Anterior cingulate cortex (tissue), 58 donors: ENCODE data around the gene GTF3C2.

Experiments used
- DNase-seq, 58 donors: peaks; one replicate each; lab custom pipeline; 2025; lab: John Stamatoyannopoulos, UW

The GTF3C2 gene

GRCh38 chr2:27356382-27357181 is at the start of gene GTF3C2:
Gene GTF3C2, minus strand, starts transcription at chr2:27356764. Its CDS starts 13,210 bp downstream, at chr2:27343554.
- peak; percentile 77 to 100 (median 96) for DNase-seq

DNA sequence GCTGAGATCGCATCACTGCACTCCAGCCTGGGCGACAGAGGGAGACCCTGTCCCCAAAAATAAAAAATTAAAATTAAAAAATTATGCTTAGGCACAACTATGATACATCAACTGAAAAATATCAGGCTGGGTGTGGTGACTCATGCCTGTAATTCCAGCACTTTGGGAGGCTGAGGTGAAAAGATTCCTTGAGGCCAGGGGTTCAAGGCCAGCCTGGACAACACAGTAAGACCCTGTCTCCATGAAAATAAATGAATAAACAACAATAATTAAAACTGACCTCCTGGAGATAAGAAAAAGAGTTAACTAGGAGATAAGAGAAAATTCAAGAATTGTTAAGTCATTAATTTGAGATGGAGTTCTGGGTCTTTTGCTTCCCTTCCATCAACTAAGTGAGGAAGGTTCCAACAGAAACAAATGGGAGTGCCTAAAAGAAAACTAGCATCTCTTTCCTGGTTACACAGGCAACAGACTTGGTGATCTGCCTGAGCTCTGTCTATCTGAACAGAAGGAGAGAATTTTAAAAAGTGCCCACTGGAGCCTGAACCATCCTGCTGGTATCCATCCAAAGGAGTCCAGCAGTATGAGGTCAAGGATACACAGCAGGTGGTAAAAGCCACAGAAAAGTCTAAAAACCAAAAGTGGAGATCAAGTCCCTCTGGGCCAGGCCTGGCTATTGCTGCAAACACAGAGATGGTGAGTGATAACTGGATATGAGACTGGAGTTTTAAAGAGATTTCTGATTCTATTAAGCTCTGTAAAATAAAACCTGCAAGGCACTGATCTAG is 44.0 kb upstream of the GTF3C2 start:
- DNase-seq = no peak

- DNase-seq = no peak
Measured at GRCh38 chr2:27398962-27399361, 42.4 kb upstream of the GTF3C2 start.

DNA sequence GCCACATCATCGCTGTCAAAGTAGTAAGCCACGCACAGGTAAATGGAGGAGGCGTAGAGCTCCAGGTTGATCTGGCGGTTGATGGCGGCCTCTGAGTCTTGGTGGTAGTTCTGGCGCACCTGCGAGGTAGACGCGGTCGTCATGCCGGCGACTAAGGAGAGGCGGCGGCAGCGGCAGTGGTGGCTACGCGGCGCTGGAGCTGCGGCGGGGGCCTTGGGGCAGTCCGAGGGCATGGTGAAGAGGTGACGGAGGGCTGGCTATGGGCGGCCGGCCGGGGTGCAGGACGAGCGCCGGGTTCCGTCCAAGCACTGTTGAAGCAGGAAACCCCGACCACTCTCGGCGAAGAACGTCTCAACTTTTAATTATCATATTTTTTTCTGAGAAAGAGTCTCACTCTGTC is 36.7 kb upstream of the GTF3C2 start:
- DNase-seq = no peak

DNA sequence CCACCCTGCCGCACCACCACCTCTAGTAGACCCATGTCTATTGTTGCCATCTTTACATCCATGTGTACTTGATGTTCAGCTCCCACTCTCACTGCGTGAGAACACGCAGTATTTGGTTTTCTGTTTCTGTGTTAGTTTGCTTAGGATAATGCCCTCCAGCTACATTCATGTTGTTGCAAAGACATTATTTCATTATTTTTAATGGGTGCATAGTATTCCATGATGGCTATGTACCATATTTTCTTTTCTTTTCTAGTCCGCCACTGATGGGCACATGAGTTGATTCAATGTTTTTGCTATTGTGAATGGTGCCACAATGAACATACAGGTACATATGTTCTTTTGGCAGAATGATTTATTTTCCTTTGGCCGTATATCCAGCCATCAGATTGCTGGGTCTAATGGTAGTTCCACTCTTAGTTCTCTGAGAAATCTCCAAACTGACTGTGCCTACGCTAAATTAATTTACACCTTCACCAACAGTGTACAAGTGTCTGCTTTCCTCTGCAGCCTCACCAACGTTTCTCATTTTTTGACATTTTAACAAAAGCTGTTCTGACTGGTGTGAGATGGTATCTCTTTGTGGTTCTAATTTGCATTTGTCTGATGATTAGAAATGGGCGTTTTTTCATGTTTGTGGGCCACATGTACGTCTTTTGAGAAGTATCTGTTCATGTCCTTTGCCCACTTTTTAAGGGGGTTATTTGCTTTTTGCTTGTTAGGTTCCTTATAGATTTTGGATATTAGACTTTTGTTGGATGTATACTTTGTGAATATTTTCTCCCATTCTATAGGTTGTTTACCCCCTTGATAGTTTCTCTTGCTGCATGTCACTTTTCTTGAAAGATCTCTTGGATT is 34.5 kb upstream of the GTF3C2 start:
- no peak for DNase-seq

DNA sequence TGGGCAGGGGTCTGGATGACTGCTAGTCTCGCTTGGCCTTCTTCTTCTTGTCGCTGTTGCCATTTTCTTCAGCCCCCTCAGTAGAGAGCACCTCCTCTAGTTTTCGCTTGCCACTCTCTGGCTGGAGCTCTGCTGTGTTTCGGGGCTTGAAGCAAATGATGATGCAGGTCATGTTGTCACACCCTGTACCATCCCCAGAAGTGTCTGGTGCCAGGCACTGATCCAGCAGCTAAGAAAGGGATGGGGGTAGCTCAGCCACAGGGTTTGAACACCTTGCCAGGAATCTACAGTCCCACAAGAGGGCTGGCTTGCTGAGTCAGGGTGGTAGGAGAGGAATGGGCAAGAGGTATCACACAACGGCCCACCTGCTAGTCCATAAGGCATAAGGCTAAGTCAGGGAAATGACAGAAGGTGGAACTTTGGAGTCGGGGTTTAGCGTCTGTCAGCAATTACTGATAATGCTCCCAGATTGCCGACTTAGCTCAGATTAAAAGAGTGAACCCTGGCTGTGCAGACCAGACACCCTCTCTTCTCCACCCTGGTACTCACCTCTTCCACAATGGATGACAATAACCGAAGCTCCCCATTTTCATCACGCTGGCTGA is 25.1 kb upstream of the GTF3C2 start:
- DNase-seq = no peak

- peak; percentile 84 to 99 (median 96) for DNase-seq
Measured at GRCh38 chr2:27380626-27381545, 24.3 kb upstream of the GTF3C2 start, which contains the start of gene ZNF513. Gene ZNF513, minus strand, starts transcription at chr2:27380734. Its CDS starts 208 bp downstream, at chr2:27380526.

DNA sequence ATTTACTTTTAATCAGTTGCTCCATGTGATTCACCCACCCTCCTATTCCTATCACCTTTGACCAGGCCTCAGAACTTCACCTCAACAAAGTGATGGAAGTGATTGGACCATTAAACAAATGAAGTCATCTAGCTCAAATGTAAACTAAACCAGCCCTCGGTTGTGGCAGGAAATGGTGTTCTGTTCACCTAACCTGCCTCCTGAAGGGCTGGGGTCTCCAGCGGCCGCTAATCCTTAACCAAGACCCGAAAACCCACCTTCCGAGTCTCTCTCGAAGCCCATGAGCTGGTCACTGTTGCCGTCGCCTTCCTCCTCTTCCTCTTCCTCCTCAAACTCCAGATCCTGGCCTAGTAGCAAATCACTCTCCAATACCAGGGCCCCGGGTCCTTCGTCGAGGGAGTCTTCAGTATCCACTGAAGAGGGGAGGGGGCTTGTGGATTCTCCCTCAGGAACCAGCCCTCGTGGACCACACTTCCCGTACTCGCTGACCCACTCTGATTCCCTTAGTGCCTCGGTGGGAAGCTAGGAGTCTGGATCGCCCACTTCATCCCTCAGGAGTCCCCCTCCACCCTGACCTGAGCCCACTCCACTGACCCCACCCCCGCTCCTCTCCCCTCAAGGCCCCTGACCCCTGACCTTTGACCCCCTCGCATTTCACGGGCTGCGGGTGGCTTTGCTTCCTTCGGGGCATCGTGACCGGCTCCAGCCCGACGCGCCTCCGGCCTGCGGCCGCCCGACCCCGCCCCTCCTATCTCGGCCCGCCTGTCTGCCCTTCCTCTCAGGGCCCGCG is 23.5 kb upstream of the GTF3C2 start:
- peak in 45 of 58 donors; percentile 44 to 89 (median 78) for DNase-seq

GRCh38 chr2:27379383-27379835 is 22.8 kb upstream of the GTF3C2 start:
- no peak for DNase-seq

DNA sequence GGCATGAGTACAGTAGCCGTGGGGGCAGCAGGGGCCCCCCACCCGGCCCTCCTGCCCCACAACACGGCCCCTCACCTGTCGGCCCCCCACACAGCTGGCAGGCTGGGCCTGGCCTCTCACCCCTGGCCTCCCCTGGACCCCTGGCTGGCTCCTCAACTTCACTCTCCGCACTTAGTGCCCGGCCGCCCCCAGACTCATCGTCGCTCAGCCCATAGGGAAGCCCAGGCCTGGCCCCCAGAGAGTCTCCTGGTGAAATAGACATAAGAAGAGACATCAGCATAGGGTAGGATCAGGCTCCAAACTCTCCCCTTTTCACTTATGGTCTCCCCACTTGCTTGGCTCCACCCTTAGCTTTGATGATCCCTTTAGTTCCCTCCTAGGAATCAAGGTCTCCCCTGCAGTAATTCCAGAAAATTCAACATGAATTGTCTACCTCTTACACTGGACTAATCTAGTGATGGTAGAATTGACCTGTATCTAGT is 22.3 kb upstream of the GTF3C2 start:
- no peak for DNase-seq

DNA sequence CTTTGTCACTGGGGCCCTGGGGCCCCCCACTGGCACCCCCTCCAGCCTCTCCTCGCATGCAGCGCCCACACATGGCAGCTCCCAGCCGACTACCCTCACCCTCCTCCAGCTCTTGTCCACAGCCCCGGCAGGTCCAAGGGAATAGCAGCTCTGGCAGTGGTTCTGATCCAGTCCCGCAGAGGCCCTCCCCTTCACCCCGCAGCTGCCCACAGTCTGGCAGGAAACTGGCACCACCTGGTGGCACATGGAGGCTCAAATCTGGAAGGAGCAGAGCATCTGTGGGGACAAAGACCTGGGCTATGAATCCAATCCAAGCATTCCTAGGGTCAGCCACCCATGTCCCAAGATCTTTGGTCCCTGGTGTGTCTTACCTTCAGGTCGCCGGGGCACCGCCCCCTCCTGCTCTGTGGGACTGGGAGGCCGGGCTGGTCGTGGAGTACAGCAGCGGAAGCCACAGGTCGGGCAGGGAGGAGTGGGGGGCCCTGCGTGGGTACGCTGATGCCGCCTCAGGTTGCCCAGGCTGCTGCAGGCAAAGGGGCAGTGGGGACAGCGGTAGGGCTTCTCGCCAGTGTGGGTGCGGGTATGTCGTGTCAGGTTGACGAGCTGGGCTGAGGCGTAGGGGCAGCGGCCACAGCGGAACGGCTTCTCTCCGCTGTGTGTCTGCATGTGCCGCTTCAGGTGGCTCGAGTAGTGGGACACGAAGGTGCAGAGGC is 21.7 kb upstream of the GTF3C2 start:
- peak in 9 of 58 donors; percentile 7 to 34 (median 20) for DNase-seq

- peak in 1 of 58 donors; percentile 11 for DNase-seq
Measured at GRCh38 chr2:27377618-27378095, 21.1 kb upstream of the GTF3C2 start.

- DNase-seq = no peak
Measured at GRCh38 chr2:27376866-27377617, 20.5 kb upstream of the GTF3C2 start.

DNA sequence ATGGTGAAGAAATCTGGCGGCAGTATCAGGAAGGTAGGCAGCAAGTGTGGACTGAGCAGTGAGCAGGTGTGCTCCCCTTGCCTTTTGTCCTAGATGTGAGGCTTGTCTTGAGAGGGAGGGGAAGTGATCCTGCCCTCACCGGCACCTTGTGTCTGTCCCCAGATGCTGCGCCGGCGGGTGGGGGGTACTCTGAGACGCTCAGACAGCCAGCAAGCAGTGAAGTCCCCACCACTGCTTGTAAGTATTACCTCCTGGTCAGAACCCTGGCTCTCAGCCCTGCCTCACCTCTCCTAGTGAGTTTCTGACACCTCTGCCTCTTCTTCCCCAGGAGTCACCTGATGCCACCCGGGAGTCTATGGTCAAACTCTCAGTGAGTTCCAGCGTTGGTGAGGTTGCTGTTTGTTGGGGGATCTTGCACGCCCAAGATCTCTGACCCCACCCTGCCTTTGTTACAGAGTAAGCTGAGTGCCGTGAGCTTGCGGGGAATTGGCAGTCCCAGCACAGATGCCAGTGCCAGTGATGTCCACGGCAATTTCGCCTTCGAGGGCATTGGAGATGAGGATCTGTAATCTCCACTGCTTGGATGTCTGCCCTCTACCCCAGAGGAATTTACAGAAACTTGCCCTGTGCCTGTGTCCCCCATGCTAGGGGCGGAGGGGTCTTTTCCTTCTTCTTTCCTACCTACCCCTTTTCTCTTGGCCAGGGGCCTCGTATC is 19.7 kb upstream of the GTF3C2 start:
- no peak for DNase-seq

DNA sequence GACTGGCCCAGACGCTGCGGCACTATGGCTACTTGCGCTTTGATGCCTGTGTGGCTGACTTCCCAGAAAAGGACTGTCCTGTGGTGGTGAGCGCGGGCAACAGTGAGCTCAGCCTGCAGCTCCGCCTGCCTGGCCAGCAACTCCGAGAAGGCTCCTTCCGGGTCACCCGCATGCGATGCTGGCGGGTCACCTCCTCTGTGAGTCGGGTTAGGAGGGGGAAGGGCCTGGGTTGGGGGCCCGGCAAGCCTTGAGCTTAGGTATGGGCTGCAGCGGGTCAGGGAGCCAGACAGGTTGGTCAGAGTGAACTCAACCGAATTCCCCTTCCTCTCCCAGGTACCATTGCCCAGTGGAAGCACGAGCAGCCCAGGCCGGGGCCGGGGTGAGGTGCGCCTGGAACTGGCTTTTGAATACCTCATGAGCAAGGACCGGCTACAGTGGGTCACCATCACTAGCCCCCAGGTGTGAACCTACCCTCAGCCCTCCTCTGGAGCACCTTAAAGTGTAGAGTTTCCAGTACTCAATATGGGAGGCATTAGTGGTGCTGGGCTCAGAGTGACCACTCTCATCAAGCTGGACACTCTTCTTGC is 19.0 kb upstream of the GTF3C2 start:
- no peak for DNase-seq
